CD4-positive, alpha-beta T cell treated with Interleukin-6 for 4 hours (primary cell): ENCODE data around the gene ZNF532.
"Not testable (repeated sequence)": the region's sequence is repeated elsewhere in the genome, so short reads cannot be mapped to it uniquely, and the experiment has no call there.

Experiments used
- DNase-seq: peaks from one replicate; pipeline ENCODE4 v3.0.0-alpha.2; 2020; ENCODE audit warnings: mixed read lengths

Gene ZNF532

GRCh38 chr18:58902961-58903360 lies 38.3 kb downstream of the ZNF532 start:
- no peak for DNase-seq

- DNase-seq = no peak
Observed at GRCh38 chr18:58903533-58903932, 38.9 kb downstream of the ZNF532 start.

- no peak for DNase-seq
Observed at GRCh38 chr18:58905777-58906428, 41.2 kb downstream of the ZNF532 start.

GRCh38 chr18:58908006-58908405 lies 43.3 kb downstream of the ZNF532 start:
- no peak for DNase-seq

GRCh38 chr18:58909521-58909920 lies 44.8 kb downstream of the ZNF532 start:
- no peak for DNase-seq

GRCh38 chr18:58911241-58911640 lies 46.6 kb downstream of the ZNF532 start:
- DNase-seq = no peak

- DNase-seq = no peak
Observed at GRCh38 chr18:58911766-58912165, 47.1 kb downstream of the ZNF532 start.

GRCh38 chr18:58915006-58915799 lies 50.5 kb downstream of the ZNF532 start:
- no peak for DNase-seq

- no peak for DNase-seq
Observed at GRCh38 chr18:58915995-58916394, 51.3 kb downstream of the ZNF532 start.

GRCh38 chr18:58919934-58920333 lies 55.3 kb downstream of the ZNF532 start:
- not testable (repeated sequence) for DNase-seq

- DNase-seq = no peak
Observed at GRCh38 chr18:58922995-58923394, 58.3 kb downstream of the ZNF532 start.

- no peak for DNase-seq
Observed at GRCh38 chr18:58924473-58924872, 59.8 kb downstream of the ZNF532 start.

- DNase-seq = no peak
Observed at GRCh38 chr18:58927659-58928058, 63.0 kb downstream of the ZNF532 start.

- no peak for DNase-seq
Observed at GRCh38 chr18:58928386-58928785, 63.7 kb downstream of the ZNF532 start.

GRCh38 chr18:58929206-58929605 lies 64.5 kb downstream of the ZNF532 start:
- DNase-seq = no peak

GRCh38 chr18:58934356-58934755 lies 69.7 kb downstream of the ZNF532 start:
- no peak for DNase-seq

GRCh38 chr18:58934933-58935577 lies 70.4 kb downstream of the ZNF532 start:
- DNase-seq = no peak

- no peak for DNase-seq
Observed at GRCh38 chr18:58937071-58937886, 72.6 kb downstream of the ZNF532 start.

- DNase-seq = no peak
Observed at GRCh38 chr18:58937887-58938267, 73.2 kb downstream of the ZNF532 start.

GRCh38 chr18:58941426-58942099 lies 76.9 kb downstream of the ZNF532 start:
- no peak for DNase-seq

- no peak for DNase-seq
Observed at GRCh38 chr18:58943896-58944295, 79.2 kb downstream of the ZNF532 start.

GRCh38 chr18:58947136-58947732 lies 82.6 kb downstream of the ZNF532 start:
- DNase-seq = no peak
